GM13976 (cell line): Measurements from ENCODE around the gene PTGIR.

Source experiments
- DNase-seq: peaks from one replicate; pipeline ENCODE4 v3.0.0; 2012; ENCODE audit warnings: low spot score
- in situ Hi-C: fragments of 300-500 bp; cut with MboI; formaldehyde crosslinking; loops from one replicate; pipeline ENCODE4 v1.12.0; 2022; ENCODE audit warnings: low sequenced_read_pairs, mixed read lengths, inconsistent platforms; ENCODE audit not compliant: unreplicated experiment
- TF ChIP-seq, protein P1 (sequence below): IDR thresholded peaks from 2 replicates; pipeline ENCODE4 v1.5.1; 2012; ENCODE audit warnings: borderline replicate concordance, mild to moderate bottlenecking; ENCODE audit not compliant: insufficient read depth; ENCODE audit errors: extremely low read depth, missing control alignments, control extremely low read depth

Gene PTGIR, protein sequence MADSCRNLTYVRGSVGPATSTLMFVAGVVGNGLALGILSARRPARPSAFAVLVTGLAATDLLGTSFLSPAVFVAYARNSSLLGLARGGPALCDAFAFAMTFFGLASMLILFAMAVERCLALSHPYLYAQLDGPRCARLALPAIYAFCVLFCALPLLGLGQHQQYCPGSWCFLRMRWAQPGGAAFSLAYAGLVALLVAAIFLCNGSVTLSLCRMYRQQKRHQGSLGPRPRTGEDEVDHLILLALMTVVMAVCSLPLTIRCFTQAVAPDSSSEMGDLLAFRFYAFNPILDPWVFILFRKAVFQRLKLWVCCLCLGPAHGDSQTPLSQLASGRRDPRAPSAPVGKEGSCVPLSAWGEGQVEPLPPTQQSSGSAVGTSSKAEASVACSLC

DNA sequence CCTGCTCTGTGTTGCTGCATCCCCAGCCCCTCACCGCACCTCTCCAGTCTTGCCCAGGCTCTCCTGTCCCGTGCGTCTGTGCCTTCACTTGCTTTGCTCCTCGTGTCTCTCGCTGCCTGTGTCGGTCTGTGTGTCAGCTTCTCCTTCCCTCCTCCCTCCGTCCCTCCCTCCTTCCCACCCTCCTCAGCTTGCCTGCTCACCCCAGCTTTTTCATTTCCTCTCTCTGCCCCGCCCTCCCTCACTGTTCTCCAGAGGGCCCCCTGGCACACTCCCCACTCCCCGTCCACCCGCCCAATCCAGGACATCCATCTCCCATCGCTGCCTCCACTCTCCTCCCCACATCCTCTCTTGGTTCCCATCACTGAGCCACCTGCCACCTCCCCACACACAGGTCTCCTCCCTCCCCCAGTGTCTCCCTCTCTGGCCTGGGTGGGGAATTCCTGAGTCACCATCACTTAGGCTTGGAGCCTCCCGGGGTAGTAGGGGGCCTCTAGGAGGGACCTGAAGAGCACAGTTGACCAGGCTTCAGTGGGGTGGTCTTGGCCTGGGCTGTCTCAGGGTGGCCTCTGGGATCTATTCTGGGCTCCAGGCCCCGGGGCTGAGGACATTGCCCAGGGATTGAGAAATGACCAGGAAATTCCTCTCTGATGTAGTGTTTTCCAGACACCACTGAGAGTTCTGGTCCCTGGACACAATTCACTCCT lies at the start of gene PTGIR:
Gene PTGIR (minus strand): TSS at position 132 of the 704 bp plus-strand sequence. CDS start 864 bp downstream, outside the sequence.
- TF ChIP-seq, protein P1, sequence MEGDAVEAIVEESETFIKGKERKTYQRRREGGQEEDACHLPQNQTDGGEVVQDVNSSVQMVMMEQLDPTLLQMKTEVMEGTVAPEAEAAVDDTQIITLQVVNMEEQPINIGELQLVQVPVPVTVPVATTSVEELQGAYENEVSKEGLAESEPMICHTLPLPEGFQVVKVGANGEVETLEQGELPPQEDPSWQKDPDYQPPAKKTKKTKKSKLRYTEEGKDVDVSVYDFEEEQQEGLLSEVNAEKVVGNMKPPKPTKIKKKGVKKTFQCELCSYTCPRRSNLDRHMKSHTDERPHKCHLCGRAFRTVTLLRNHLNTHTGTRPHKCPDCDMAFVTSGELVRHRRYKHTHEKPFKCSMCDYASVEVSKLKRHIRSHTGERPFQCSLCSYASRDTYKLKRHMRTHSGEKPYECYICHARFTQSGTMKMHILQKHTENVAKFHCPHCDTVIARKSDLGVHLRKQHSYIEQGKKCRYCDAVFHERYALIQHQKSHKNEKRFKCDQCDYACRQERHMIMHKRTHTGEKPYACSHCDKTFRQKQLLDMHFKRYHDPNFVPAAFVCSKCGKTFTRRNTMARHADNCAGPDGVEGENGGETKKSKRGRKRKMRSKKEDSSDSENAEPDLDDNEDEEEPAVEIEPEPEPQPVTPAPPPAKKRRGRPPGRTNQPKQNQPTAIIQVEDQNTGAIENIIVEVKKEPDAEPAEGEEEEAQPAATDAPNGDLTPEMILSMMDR, result no peak
- in situ Hi-C loops, result no loop called here
- DNase-seq, result peak; percentile 72

DNA sequence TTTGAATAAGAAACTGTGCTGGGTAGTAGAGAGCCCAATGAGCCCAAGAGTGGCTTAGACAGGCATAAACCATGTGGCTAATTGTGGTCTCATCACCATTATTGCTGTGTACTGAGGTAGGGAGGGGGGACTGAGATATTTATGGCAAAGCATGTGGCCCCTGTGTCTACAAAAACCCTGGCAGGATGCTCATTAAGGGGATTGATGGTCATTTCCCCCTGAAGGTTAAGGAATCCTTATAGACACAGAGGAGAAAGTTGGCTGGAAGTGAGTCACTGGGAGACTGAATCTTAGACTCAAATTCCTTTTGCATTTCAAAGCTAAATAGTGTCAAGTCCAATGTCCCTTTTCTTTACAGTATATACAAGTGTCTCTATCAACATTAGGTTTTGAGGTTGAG lies 45.9 kb upstream of the PTGIR start:
- in situ Hi-C loops, result no loop called here
- TF ChIP-seq, protein P1, result no peak
- no peak for DNase-seq

DNA sequence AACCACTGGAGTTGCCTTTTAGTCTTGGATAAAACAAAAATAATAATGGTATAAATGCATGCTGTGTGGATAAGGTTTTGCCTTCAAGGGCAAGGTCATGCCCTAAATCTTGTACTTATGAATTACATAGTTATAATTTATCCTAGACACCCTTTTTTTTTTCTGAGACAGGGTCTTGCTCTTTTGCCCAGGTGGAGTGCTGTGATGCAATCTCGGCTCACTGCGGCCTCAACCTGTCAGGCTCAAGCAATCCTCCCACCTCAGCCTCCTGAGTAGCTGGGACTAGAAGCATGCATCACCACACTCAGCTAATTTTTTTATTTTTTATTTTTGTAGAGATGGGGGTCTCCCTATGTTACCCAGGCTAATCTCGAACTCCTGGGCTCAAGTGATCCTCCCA lies 43.8 kb upstream of the PTGIR start:
- in situ Hi-C loops, result loop anchor here (10.0 kb wide), 1 partner anchor 134 kb away; no protein-coding TSS in a partner anchor
- TF ChIP-seq, protein P1, result no peak
- DNase-seq, result no peak

DNA sequence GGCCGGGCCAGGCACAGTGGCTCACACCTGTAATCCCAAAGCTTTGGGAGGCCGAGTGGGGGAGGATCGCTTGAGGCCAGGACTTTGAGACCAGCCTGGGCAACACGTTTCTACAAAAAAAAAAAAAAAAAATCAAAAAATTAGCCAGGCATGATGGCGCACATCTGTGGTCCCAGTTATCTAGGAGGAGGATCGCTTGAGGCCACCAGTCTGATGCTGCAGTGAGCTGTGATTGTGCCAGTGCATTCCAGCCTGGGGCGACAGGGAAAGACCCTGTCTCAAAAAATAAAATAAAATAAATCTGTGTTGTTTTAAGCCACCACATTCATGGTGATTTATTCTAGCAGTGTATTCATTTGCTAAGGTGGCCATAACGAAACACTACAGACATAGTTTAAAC lies 40.2 kb upstream of the PTGIR start:
- TF ChIP-seq, protein P1, result no peak
- in situ Hi-C loops, result loop anchor here (10.0 kb wide), 1 partner anchor 130 kb away; no protein-coding TSS in a partner anchor
- no peak for DNase-seq

DNA sequence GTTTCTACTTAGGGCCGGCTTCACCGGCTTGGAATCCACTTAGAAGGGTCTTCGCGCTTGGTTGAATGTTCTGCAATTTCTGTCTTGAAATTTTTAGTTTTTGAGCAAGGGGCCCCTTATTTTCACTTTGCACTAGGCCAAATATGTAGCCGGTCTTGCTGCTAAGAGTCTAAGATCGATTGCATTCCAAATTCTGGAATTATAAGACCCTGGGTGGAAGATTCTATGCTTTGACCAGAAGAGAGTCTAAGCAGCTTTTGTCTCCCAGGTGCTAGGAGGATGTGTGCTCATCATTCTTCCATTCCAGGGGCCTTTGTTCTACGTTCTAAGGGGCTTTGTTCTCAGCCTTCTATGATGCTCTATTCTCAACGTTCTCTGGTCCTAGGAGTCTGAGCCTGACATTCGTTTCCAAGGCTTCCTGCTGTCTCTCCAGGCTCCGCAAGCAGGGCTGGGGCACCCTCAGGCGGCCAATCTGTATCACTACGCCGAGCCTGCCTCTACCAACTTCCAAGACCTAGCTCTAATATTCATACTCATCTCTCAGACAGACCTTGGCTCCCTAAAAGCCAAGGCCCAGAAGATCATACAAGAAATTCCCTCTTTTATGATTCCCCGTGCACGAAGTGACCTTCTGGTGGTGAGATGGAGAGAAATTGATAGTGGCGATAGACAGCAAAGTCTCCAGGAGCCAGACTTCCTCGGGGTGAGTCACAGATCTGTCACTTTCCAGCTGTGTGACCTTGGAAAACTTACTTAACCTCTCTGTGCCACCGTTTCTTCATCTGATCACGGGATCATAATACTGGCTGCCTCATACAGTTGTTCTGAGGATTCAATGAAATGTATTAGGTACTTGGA lies 37.1 kb upstream of the PTGIR start:
- in situ Hi-C loops, result loop anchor here (5.0 to 10.0 kb wide), 2 partner anchors 50 to 127 kb away; no protein-coding TSS in a partner anchor
- TF ChIP-seq, protein P1, result peak; percentile 83
- DNase-seq, result peak; percentile 81
